Left colon (tissue), 2 donors: ENCODE measurements around the gene UVSSA. TPM values are rescaled to one million over a fixed set of nuclear protein-coding genes. Genes with fewer than 3 reads are reported as not detected.

Source experiments
- ATAC-seq: fragments of 200-7000 bp; cut with Tn5 transposase; one replicate; pipeline ENCODE4 v1.9.1; 2020; ENCODE audit warnings: mild to moderate bottlenecking, moderate library complexity
- DNase-seq, 2 donors: peaks; one replicate each; pipeline ENCODE4 v3.0.0-alpha.2; 2020
- intact Hi-C, 2 donors: fragments of 100-400 bp; cut with DNase I in 1 of 2; cut with micrococcal nuclease in 1 of 2; formaldehyde crosslinking; loops; one replicate each; pipeline versions ENCODE4 v1.11.2 to v1.14.0; 2022; cut with DNase I, micrococcal nuclease
- total RNA-seq, 2 donors: library from RNA; stranded (reverse); fragmentation: NEBNext Ultra II Directional; extraction: Animal tissue kit (Norgen Biotek cat#: 25700); gene quantifications; one replicate each; pipeline ENCODE4 v1.2.1, GENCODE V29; 2021
- donor health status: DM: no; HTN: no; CAD: no.
- donor health status: DM: yes; HTN: yes; CAD: no.

The UVSSA gene
- total RNA-seq, 2 donors from 2014 or later, result 26.7 to 33.1 TPM

- no peak for ATAC-seq
Observed at GRCh38 chr4:1407657-1408333, 60.8 kb downstream of the UVSSA start.

GRCh38 chr4:1408418-1408817 is 61.4 kb downstream of the UVSSA start:
- DNase-seq (peak in 1 of 2 donors; percentile 5), ATAC-seq (no peak)
- intact Hi-C loops, result no loop called here

More at GRCh38 chr4:1407657-1408333, 60.8 kb downstream of the UVSSA start:
- DNase-seq, result no peak
- intact Hi-C loops, result no loop called here

GRCh38 chr4:1409079-1409478 is 62.1 kb downstream of the UVSSA start:
- DNase-seq (no peak), ATAC-seq (no peak)
- intact Hi-C loops, result no loop called here

DNA sequence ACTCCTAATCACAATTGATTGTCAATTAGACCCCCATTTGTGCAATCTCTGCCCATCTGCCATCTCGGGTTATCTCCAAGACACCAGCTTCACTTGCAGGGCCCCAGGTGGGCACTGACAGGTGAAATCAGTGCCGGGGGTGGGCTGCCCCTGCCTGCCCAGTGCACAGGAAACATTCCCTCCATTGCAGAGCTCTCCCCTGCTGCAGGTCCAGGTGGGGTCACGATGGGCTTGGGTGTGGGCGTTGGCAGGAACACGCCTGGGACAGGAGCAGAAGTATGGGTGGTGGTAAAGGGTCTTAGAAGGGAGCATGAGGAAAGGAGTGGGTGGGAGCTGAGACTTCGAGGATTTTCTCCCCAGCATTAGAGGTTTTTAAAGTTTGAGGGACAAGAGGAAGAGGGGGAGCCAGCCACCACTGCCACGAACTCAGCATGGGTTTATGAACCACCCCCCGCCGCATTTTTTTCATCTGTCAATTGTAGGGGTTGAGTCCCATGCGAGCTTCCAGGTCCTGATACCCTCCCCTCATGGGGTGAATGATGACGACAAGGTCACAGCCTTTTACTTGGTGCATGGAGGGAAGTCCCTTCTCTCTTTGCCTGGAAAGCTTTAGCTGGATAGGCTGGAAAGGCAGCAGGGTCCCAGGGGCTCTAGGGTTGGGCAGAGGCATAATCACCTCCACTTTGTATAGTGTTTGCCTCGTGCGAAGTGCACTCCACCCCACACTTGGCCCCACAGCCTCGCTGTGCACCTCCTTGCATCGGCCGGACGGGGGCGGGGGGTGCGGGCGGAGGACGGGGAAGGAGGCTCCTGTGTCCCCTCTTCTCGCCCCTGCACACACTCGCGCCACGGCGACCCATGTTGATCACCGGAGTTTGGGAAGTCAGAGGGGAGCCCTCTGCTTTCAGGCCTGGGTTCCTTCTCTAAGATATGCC is 62.8 kb downstream of the UVSSA start:
- intact Hi-C loops, result no loop called here
- DNase-seq, result peak in 1 of 2 donors; percentile 10

DNA sequence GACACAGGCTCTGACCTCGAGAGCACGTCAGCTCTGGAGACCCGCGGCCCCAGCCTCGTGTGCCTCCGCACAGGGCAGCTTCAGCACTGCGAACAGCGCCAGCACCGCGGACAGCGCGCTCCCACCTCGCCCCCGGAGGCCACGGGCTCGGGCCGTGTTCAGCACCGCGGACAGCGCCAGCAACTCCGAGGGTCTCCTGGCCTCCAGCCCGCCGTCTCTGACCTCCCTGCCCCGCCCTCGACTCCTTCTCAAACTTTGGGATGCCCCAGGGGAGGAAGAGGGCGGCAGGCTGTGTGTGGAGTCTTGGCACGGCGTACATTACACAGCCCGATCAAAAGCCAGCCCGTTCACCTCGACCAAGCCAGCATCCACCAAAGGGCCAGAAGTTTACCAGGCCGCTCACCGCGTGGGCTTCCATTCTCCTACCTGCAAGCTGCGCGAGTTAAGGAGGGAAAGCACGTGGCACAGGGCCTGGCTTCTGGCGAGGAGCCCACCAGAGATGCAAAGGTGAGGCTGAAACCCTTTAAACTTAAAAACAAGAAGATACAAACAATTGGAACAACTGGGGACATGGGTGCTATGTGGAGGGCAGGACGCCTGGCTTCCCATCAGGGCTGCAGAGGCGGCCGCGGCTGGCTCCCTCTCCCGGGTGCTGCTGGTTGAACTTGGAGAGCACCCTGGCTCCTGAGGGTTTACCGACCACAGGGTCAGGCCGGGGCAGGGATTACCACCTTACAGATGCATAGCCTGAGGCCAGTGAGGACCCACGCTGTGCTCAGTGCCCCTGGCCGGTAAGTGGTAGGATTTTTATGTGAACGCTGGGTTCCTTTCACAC is 63.7 kb downstream of the UVSSA start:
- intact Hi-C loops, result no loop called here
- ATAC-seq, result no peak
- DNase-seq, result peak; percentile 18 to 28

More for the DNA sequence above, 62.8 kb downstream of the UVSSA start:
- ATAC-seq, result no peak

GRCh38 chr4:1411436-1412375 is 64.7 kb downstream of the UVSSA start:
- intact Hi-C loops, result no loop called here
- ATAC-seq (no peak), DNase-seq (peak in 1 of 2 donors; percentile 19)

- intact Hi-C loops, result no loop called here
- ATAC-seq (no peak), DNase-seq (peak in 1 of 2 donors; percentile 10)
Observed at GRCh38 chr4:1412376-1413203, 65.6 kb downstream of the UVSSA start.

DNA sequence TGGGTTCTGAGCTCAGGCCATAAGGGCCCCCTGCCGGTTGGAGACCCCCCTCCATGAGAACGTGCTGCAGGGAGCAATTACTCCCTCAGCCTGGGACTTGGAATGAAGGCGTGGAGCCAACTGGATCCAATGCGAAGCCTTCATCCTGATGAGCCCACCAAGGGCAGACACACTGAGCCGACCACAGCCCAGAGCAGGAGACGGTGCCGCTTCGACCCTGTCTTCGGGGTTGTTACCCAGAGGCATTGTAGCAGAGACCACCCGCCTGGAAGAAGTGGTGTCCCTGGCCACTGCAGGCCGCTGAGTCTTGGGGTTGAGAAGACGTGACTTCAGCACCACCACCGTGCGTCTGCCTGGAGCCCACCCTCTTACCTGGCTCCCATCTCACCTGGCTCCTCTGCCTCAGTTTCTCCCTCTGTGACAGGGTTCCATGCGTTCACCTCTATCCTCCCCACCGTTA is 66.2 kb downstream of the UVSSA start:
- ATAC-seq, result no peak
- DNase-seq, result peak in 1 of 2 donors; percentile 8
- intact Hi-C loops, result no loop called here

GRCh38 chr4:1413687-1414479 is 66.9 kb downstream of the UVSSA start:
- ATAC-seq (no peak), DNase-seq (peak in 1 of 2 donors; percentile 14)
- intact Hi-C loops, result no loop called here

DNA sequence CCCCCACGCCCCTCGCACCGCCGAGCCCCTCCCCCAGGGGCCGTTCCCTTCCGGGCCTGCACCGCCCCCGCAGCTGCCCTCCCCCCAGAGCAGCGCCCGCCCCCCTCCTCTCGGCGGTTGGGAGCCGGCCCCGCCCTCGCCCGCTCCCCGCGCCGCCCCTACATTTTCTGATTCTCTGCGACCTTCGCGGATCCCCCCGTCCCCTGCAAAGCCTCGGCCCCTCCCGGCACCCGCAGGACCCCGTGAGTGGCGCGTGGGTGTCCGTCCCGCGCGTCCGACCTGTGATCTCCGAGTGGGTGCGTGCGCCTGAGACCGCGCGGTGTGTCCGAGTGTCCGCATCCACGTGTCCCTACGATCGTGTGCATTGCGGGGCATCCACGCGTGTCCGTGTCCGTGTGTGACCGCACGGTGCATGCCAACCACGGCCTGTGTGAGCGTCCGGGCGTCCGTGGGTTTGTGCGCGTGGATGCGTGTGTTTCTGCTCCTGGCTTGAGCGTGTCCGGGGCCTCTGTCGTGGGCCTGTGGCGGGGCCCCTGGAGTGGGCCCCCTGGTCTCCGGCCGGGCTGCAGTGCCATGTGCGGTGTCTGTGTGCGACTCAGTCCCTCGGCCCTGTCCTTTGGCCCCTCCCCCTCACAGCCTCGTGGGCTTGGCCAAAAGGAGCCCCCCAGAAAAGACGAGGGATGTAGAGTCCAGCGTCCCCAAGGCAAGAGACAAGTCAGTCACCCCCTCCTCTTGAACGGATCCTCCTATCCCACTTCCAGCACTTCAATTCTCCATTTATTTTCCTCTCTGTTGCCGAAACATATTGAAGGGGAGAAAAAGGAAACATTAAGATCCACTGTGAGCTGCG is 68.0 kb downstream of the UVSSA start:
- intact Hi-C loops, result no loop called here
- no peak for ATAC-seq
- DNase-seq, result peak in 1 of 2 donors; percentile 14

- peak in 1 of 2 donors; percentile 15 for DNase-seq
- intact Hi-C loops, result no loop called here
- no peak for ATAC-seq
Observed at GRCh38 chr4:1415681-1415981, 68.6 kb downstream of the UVSSA start.

DNA sequence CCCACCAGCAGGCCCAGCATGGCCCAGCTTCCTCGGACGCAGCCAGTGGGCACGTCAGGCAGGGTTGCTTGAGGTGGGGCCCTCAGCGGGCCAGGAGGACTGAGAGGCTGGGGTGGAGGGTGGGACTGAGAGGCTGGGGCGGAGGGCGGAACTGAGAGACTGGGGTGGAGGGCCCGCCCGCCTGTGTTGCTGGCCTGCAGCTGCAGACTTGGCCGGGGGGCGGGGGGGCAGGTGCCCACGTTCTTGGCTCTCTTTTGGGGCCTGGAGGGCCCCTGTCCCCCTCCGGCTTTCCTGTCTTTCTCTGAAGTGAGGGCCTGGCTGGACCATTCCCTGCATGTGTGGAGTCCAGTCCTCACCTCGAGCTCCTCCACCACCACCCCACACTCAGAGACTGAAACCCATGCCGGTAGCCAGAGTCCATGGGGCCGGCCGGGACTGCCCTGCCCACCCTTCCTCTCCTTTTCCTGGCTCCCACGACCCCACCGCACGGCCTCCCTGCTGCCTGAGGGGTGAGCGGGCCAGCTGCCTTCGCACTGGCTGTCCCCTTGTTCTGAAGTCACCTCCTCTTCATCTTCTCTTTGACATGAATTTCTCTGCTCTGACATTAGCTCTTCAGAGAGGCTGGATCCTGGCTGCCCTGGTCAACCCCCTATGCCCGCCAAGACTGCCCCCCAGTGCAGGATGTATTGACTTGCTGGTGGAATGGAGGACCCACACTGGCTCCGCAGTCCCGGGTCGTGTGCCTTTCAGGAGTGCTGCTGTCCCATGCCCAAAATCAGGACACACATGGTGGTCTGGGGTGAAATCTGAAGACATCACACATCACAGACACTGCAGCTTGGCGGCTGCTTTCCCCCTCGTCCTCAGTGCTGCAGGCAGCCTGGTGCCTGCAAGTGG is 69.3 kb downstream of the UVSSA start:
- DNase-seq (no peak), ATAC-seq (no peak)
- intact Hi-C loops, result no loop called here

DNA sequence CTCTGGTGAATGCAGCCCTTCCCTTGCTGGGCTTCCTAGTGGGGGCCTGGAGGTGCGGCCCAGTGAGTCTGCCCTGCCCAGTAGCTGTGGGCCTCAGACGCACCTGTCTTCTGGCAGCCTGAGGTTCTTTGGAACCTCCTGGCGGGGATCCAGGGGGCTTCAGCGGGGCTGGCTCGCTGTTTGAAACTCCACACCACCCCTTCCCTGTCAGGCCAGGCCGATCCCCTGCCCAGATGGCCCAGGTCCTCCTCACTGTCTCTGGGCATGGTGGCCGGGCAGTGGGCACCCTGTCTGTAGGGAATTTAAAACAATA is 69.9 kb downstream of the UVSSA start:
- DNase-seq (peak in 1 of 2 donors; percentile 8), ATAC-seq (no peak)

DNA sequence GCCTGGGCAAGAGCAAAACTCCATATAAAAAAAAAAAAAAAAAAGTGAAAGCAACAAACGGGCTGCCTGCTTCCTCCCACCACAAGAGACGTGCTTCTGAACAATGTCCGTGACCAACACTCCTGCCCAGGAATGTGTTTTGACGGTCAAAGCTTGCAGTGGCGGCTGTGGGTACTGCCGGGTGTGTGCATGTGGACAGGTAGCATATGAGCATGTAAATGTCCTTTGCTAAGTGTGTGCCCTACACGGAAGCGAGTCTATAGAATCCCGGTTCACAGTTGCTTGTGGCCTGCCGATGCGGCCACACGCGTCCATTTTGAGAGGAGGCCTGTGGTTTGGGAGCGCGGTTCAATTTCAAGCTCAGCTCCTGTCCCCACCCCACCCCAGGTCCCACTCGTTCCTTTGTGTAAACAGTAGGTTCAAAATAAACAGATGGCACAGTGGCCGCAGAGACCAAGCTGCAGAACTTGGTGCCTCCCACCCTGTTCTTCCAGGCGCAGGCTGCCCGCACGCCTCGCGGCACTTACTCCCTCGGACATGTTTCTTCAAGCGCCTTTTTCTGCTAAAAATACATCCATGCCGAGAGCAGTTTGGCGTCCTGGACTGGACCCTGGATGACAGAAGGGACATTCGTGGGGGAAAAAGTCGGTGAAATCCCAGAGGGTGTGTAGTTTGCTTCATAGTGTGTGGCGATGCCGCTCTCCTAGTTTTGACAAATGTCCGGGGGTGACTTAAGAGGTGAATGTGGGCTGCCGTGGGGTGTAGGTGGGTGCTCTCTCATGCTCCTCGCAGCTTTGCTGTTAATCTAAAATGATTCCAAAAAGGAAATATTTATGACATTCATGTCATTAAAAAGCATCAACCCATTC is 70.7 kb downstream of the UVSSA start:
- intact Hi-C loops, result no loop called here
- no peak for ATAC-seq
- DNase-seq, result peak in 1 of 2 donors; percentile 8

More for the DNA sequence above, 69.9 kb downstream of the UVSSA start:
- intact Hi-C loops, result no loop called here
